C1 segment of cervical spinal cord (tissue), 14 donors: ENCODE results near the gene EEF2.

Source experiments
- DNase-seq, 14 donors: peaks; one replicate each; lab custom pipeline; 2025; lab: John Stamatoyannopoulos, UW

The EEF2 gene

DNA sequence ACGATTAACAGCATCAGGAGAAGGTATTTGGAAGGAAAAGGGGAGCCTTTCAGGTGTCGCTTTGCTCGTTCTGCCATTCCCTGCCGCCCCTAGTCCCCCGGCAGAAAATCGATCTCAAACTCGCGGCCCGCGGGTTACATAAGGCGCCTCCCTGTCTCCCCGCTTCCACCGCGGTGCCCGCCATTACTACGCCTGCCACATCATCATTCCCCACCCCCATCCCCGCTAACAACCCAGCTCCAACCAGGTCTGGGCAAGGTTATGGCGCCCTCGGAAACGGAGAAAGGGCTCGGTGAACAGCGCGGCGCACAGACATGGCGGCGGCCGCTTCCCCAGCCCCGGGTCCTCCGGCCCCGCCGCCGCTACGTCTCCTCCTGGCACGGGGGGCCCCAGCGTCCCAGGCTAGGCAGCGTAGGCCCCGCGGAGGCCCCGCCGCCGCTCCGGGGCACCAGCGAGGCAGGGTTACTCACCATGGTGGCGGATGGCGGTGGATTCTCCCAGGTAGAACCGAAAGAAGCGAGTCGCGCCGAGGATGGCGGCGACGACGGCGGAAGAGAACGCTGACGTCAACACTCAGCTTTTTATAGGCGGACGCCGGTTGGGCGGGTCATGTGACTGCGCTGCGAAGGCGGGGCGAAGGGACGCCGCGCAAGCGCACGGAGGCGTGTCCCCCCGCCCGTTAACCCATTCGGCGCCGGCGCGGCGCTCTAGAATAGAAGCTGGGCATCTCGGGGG is at the start of gene EEF2:
Gene EEF2 (minus strand): TSS at position 556 of the 735 bp plus-strand sequence. CDS start 83 bp downstream, at position 473.
- DNase-seq: peak in 13 of 14 donors; percentile 58 to 92 (median 84)

DNA sequence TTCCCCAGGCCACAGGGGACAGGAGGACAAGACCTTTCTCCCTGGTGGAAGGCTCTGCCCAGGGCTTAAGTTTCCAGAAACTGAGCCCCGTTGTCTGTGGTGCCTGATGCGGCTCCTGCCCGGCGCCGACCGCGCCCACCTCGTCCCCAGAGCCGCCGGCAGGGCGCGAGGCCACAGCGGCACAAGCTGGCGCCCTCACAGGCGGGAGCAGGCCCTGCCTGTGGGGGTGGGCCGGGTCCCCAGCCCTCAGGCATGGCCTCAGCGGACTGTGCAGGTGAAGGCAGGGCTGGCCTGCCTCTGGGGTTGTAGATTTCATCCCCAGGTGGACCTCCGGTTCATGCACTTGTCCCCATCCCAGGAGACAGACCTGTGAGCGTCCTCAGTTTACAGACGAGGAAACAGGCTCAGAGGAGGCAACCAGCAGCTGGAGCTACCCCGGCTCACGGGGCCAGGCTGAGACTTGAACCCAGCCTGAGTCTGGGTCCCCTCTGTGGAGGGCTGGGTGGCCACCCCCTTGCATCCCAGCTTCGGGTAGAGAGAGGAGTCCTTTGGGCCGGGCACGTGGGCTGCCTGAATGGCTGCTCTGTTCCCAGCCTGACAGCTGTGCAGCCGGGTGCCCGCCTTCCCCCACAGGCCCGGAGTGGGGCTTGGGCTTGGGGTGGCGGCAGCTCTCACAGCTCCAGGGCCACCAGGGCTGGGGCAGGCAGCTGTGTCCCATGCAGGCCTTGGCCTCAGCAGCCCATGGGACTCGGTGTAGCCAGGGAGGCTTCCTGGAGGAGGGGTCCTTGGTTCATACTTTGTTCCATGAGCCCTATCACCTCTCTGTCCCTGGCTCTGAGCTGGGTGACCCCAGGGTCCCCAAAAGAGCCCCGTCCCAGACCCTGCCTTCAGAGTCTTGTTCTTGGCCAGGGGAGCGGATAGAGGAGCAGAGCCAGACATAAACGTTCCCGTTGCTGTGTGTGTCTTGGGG is 49.1 kb upstream of the EEF2 start:
- DNase-seq: peak in 12 of 14 donors; percentile 21 to 90 (median 73)

DNA sequence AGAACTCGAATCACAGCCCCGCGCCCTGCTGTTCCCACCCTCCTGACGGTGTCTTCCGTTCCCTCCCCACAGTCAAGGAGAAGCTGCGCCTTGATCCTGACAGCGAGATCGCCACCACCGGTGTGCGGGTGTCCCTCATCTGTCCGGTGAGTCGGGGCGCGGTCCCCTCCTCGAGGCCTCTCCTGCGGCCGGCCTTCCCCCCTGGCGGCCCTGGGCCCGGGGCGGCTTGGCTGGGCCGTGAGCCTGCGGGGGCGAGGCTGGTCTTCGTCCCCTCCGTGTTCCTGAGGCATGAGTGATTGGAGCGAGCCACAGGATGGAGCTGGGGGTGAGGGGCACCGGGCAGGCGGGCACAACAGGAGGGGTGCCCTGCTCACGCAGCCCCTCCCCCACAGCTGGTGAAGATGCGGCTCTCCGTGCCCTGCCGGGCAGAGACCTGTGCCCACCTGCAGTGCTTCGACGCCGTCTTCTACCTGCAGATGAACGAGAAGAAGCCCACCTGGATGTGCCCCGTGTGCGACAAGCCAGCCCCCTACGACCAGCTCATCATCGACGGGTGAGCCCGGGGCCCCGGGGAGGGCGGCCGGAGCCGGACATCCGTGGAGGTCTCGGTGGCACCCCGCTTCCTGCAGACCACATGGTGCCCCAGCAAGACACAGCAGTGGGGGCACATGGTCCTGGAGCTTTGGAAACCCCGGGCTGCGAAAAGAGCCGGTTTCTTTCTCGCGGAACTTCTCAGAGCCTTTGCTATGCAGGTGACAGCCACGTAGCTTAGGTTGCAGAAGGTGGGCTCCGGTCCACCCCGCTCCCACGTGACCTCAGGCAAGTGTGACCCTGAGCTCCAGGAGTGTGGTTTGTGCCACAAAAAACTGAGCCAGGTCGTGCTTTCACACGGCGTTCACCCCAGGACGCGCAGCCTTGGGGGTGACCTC is 48.0 kb upstream of the EEF2 start:
- DNase-seq: no peak

GRCh38 chr19:4032436-4032835 is 47.2 kb upstream of the EEF2 start:
- DNase-seq: no peak

- no peak for DNase-seq
These were observed 46.2 kb upstream of the EEF2 start for GRCh38 chr19:4031420-4031819.

DNA sequence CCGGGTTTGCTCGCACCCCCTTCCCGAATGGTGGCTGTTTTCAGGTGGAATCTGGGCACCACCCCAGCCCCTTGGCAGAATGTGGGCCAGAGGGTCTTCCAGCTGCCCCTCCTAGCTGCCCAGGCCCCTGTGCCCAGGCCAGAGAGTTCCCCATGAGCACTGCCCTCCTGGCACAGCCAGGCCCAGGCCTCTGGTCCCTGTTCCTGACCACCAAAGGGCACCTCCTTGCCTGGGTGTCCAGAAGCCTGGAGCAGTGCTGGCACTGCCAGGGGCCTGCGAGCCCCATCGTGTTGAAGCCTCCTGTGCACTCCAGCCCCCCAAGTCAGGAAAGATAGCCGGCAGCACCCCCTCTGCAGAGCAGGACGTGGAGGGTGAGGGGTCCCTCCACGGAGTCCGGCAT is 45.7 kb upstream of the EEF2 start:
- no peak for DNase-seq

- DNase-seq: no peak
These were observed 45.3 kb upstream of the EEF2 start for GRCh38 chr19:4030552-4030951.

- no peak for DNase-seq
These were observed 44.0 kb upstream of the EEF2 start for GRCh38 chr19:4029247-4029614.

DNA sequence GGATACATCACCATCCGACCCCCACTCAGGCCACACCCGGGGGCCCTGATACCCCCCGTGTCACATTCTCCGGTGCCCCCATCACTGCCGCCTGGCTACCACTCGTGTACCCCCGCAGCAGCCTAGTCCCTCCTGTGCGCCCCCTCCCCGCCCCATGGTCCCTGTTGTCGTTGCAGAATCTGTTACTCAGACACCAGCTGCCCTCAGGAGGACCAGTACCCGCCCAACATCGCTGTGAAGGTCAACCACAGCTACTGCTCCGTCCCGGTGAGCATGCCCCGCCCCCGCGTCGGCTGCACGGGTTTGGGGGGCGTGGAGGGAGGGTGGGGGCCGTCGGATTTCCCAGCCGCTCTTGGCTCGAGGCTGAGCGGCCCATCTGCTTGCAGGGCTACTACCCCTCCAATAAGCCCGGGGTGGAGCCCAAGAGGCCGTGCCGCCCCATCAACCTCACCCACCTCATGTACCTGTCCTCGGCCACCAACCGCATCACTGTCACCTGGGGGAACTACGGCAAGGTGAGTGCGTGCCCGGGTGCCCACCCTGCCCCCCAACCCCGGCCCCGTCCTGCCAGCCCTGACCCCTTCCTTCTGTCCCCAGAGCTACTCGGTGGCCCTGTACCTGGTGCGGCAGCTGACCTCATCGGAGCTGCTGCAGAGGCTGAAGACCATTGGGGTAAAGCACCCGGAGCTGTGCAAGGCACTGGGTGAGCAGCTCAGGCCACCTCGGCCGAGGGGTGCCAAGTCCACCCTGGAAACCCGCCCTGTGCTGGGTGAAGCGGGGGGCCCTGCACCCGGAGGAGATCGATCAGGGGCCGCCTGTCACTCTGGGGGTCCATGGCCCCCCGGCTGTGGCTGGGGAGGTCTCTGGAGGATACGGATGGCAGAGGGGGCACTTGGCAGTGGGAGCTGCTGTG is 43.3 kb upstream of the EEF2 start:
- DNase-seq: no peak

DNA sequence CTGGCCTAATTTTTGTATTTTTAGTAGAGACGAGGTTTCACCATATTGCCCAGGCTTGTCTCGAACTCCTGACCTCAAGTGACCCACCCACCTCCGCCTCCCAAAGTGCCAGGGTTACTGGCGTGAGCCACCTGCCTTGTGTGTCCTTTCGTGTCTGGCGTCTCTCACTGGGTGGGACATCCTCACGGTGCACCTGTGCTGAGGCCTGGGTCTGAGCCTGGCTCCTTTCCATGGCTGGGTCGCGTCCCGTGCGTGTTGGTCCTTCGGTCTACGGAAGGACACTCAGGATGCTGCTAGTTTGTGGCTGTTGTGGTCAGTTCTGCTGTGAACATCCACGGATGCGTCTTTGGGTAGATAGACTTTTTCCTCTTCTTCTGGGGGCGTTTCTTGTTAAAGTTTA is 41.9 kb upstream of the EEF2 start:
- no peak for DNase-seq

- DNase-seq: no peak
These were observed 40.1 kb upstream of the EEF2 start for GRCh38 chr19:4025317-4025716.

GRCh38 chr19:4023600-4024398 is 38.5 kb upstream of the EEF2 start:
- DNase-seq: no peak

- peak in 2 of 14 donors; percentile 24 to 34 for DNase-seq
These were observed 34.3 kb upstream of the EEF2 start for GRCh38 chr19:4019578-4019977.

- no peak for DNase-seq
These were observed 33.7 kb upstream of the EEF2 start for GRCh38 chr19:4018775-4019504.

DNA sequence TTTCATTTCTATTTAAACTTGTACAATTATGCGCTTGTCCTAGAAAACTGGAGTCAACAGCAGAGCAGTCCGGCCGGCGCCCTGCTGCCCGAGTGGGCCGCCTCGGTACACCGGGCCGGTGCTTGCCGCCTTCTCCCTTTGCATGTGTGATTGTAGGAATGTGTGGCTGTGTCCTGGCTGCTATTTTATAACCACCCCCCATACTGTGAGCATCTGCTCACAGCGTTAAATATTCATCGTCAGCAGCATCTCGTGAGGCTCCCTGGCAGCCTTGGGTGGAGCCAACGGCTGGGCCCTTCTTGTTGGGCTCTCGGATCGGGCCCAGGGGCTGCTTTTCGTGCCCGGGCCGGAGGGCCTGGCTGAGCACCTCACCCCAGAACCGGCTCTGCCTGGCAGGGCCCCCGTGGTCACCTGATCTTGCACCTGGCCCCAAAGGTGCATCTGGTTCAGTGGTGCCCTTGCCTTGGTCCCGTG is 32.9 kb upstream of the EEF2 start:
- peak in 3 of 14 donors; percentile 17 to 60 (median 27) for DNase-seq

DNA sequence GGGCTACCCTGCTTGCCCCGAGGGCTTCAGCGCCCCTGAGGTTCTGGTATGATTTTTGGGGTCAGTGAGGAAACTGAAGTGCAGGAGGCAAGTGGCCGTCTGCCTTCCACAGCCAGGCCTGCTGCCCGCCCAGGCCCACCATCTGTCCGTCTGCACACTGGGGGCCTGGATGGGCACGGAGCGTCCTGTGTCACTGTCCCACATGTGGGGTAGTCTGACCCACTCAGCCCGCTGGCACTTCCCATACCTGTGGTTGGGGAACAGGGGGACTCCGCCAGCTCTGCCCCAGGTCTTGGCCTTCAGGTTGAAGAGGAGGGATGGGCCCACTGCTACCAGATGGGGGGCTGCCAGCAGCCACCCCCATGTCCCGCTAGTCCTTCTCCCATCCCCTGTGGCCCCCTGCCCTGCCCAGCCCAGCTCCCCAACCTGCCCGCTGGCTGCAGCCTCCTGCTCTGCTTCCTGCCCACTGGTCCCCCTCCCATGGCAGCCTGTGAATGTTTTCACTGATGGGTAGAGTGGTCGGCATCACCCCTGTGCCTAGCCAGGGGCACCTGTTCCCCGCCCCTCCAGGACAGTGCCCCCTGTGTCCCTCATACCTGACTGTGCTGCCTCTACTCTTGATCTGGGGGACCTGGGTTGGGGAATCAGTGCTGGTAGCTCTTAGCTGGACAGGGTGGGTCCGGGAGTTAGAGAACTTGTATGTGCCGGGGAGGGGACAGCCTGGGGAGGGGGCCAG is 31.8 kb upstream of the EEF2 start:
- peak in 1 of 14 donors; percentile 54 for DNase-seq

GRCh38 chr19:4016486-4016885 is 31.2 kb upstream of the EEF2 start:
- peak in 11 of 14 donors; percentile 32 to 87 (median 69) for DNase-seq
